Measurements from ENCODE around the gene SP3.

DNA sequence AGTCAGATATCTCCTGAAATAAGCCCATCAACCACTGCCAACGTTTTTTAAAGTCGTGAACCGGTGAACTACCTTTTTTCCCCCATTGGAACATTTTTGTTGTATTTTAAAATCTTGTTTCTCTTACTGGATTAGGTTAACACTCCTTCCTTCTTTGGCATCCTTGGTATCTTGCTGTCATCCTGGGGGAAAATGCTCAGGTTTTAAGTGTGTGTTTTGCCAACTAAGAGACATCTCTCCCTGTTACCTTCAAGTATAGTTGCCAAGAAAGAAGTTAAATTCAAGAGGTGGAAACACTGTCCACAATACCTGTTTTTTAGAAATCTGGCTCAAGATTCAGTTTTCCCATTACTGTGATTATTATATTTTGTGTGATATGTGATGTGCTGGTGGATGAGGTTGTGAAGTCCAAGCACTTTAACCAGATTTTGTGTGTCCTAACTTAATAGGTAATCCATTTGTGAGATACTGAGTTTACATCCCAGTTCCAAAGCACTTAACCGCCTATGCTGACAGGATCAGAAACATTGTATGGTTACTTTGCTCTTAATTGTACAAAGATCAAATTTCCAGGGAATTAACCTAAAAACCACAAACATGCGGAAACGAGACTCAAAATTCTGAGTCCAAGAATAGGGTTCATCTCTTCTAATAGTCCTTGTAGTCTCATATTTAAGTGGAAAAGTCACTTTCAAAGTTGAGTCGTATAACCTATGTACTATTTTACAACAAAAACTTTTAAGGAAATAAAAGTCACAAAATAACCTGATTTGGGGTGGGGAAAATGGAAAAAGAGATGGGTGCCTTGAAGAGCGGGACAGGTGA, 1.3 kb upstream of the SP3 start:
- TF ChIP-seq POLR2A (IDR thresholded peaks at IDR 0.05) (no peak), POLR2AphosphoS5 (IDR thresholded peaks at IDR 0.05) (no peak)
- TF ChIP-seq, protein P1, sequence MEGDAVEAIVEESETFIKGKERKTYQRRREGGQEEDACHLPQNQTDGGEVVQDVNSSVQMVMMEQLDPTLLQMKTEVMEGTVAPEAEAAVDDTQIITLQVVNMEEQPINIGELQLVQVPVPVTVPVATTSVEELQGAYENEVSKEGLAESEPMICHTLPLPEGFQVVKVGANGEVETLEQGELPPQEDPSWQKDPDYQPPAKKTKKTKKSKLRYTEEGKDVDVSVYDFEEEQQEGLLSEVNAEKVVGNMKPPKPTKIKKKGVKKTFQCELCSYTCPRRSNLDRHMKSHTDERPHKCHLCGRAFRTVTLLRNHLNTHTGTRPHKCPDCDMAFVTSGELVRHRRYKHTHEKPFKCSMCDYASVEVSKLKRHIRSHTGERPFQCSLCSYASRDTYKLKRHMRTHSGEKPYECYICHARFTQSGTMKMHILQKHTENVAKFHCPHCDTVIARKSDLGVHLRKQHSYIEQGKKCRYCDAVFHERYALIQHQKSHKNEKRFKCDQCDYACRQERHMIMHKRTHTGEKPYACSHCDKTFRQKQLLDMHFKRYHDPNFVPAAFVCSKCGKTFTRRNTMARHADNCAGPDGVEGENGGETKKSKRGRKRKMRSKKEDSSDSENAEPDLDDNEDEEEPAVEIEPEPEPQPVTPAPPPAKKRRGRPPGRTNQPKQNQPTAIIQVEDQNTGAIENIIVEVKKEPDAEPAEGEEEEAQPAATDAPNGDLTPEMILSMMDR (IDR thresholded peaks at IDR 0.05): no peak
